Stomach (tissue), 4 donors: ENCODE results near the gene RAB6B.

Experiments
- CTCF ChIP-seq, 7 experiments: fragments of 450-650 bp in 4 of 7; fragments of 200-600 bp in 3 of 7; sonication (generic) in 3 of 7; IDR thresholded peaks; one replicate each; pipeline ENCODE4 v1.5.1; 2016 to 2019; ENCODE audit warnings: antibody characterized with exemption in 7 of 7, control low read depth in 2 of 7, mild to moderate bottlenecking in 1 of 7
- EP300 ChIP-seq: sonication (generic); formaldehyde crosslinking; IDR thresholded peaks from one replicate; pipeline ENCODE4 v1.6.1; 2017; ENCODE audit warnings: antibody characterized with exemption
- POLR2A ChIP-seq, 4 donors: fragments of 450-650 bp; IDR thresholded peaks; one replicate each; pipeline ENCODE4 v1.6.1; 2016; ENCODE audit warnings: antibody characterized with exemption in 4 of 4, control low read depth in 2 of 4, mild to moderate bottlenecking in 1 of 4, moderate library complexity in 1 of 4
- POLR2AphosphoS5 ChIP-seq, 3 donors: sonication (generic); formaldehyde crosslinking; IDR thresholded peaks; one replicate each; pipeline ENCODE4 v1.6.1; 2016; ENCODE audit warnings: antibody characterized with exemption in 3 of 3

- TF ChIP-seq CTCF (IDR thresholded peaks at IDR 0.05) (no peak), POLR2A (IDR thresholded peaks at IDR 0.05) (no peak), EP300 (no peak), POLR2AphosphoS5 (IDR thresholded peaks at IDR 0.05) (no peak)
These were observed 111.9 kb downstream of the RAB6B start for GRCh38 chr3:133783762-133784161.
